Stimulated activated effector memory CD8-positive, alpha-beta T cell treated with anti-CD3 and anti-CD28 coated beads, Interleukin-12 subunit alpha, Interleukin-12 subunit beta, amount 100 ng/mL, for 72 hours (primary cell): ENCODE results near the gene CREB5.

ENCODE experiments used
- ATAC-seq: fragments of 150-1000 bp; cut with Tn5 transposase; 2 replicates; pipeline ENCODE4 v1.10.0; 2021
- DNase-seq, 2 donors: peaks; one replicate each; pipeline ENCODE4 v3.0.0; 2021 to 2022; ENCODE audit warnings: low spot score in 2 of 2
- H3K27ac Mint-ChIP-seq: one replicate; pipeline ENCODE4 v1.8.0; 2022; ENCODE audit warnings: mild to moderate bottlenecking, mixed read lengths
- H3K36me3 Mint-ChIP-seq: one replicate; pipeline ENCODE4 v1.8.0; 2022; ENCODE audit warnings: mild to moderate bottlenecking, mixed read lengths
- H3K4me1 Mint-ChIP-seq: one replicate; pipeline ENCODE4 v1.8.0; 2022; ENCODE audit warnings: mixed read lengths
- H3K4me3 Mint-ChIP-seq: one replicate; pipeline ENCODE4 v1.8.0; 2022; ENCODE audit warnings: mild to moderate bottlenecking, mixed read lengths
- H3K9me3 Mint-ChIP-seq: one replicate; pipeline ENCODE4 v1.8.0; 2022; ENCODE audit warnings: mixed read lengths

The CREB5 gene

DNA sequence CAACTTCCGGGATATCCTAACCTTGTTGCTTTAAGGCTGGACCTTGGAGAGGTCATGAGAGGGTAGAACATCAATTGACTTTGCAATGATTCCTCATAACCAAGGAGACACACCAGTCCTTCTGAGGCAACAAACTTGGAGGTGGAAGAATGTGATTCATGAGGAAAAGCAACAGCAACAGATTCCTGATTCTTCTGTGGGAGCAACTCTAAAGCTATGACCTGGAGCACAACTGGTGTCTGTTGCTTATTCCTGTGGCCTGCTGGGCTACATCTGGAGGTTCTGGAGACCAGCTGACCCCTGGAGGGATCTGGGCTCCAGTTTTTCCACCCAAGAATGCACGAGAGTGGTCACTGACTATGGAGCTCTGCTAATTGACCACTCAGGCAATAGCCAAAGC lies 116.6 kb downstream of the CREB5 start:
- no peak for ATAC-seq
- no peak overlapping the region for H3K4me3 Mint-ChIP-seq
- no peaks in the 10 kb centered on the region for H3K4me1 Mint-ChIP-seq
- H3K27ac Mint-ChIP-seq: no peak overlapping the region
- no peak for DNase-seq
- no peaks in the 10 kb centered on the region for H3K36me3 Mint-ChIP-seq
- H3K9me3 Mint-ChIP-seq: no peaks in the 10 kb centered on the region

DNA sequence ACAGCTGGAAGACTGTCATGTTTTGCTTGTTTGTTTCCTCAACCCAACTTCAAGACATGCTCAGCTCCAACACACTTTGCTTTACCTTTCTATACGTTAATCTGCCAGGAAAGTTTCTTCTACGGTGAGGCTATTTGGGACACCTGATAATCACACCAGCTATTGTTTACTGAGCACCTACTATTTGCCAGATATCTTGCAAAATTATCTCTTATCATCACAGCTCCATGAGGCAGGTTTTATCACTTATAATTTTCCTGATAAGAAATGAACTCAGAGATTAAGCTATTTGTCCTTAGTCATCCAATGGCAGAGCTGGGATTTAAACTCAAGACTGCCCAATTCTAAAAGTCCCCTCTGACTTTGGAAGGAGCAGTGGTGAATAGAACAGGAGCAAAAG lies 117.4 kb downstream of the CREB5 start:
- H3K4me3 Mint-ChIP-seq: no peak overlapping the region
- no peaks in the 10 kb centered on the region for H3K36me3 Mint-ChIP-seq
- DNase-seq (no peak), ATAC-seq (no peak)
- no peak overlapping the region for H3K27ac Mint-ChIP-seq
- H3K9me3 Mint-ChIP-seq: no peaks in the 10 kb centered on the region
- H3K4me1 Mint-ChIP-seq: no peaks in the 10 kb centered on the region

DNA sequence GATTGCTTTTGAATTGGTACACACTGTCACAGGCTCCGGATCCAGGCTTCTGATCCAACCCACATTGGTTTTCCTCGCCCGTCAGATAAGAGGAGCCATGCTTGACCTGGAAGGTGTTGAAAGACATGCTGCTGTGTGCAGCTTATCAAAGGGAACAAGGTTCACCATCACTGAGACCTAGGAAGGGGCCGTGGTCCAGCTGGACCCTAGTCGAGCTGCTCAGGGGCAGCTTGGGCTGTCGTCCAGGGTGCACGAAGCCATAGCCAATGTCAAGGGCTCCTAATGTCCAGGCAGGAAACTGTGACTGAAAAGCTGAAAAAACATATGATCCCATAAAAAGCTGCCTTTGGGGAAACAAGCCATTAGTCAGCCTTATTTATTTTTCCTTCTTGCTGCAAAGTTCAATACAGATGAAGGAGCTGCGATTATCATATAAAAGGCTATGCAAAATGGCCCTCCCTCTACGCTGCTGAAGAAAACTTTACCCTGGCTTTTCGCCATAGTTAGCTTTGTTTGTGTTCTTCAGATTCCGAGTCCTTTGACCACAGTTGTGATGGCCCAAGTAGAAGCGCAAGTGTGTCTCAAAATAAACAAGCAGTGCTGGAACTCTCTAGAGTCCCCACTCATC lies 118.0 kb downstream of the CREB5 start:
- H3K9me3 Mint-ChIP-seq: no peaks in the 10 kb centered on the region
- no peaks in the 10 kb centered on the region for H3K4me1 Mint-ChIP-seq
- ATAC-seq (no peak), DNase-seq (no peak)
- no peaks in the 10 kb centered on the region for H3K36me3 Mint-ChIP-seq
- H3K4me3 Mint-ChIP-seq: no peak overlapping the region
- no peak overlapping the region for H3K27ac Mint-ChIP-seq

DNA sequence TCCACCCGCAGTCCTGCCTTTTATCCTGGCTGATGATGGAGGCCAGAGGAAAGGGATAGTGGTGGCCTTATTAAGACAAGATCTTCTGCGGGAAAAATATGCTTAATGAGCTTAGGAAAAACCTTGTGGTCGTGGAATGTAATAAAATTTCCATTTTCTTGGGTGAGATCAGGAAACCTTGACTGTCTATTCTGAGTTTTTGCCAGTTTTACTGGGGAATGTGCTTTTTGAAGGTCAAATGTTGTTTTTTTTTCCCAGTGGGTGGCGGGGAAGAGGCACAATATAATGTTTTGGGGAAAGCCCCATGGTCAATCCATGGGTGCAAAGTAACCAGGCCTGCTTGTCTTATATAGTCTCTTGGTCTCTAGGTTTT lies 118.5 kb downstream of the CREB5 start:
- ATAC-seq (no peak), DNase-seq (no peak)
- Mint-ChIP-seq H3K9me3 (no peaks in the 10 kb centered on the region), H3K4me3 (no peak overlapping the region), H3K4me1 (no peaks in the 10 kb centered on the region), H3K36me3 (no peaks in the 10 kb centered on the region), H3K27ac (no peak overlapping the region)

DNA sequence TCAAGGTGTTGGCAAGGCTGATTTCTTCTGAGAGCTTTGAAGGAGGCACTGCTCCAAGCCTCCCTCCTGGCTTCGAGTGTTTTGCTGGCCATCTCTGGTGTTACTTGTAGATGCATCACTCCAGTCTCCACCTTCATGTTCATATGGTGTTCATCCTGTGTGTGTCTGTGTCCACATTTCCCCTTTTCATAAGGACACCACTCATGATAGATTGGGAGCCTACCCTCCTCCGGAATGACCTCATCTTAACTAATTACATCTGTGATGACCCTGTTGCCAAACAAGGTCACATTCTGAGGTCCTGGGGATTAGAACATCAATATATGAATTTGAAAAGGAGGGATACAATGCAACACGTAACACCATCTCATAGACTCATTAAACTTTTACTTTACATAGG lies 119.0 kb downstream of the CREB5 start:
- no peaks in the 10 kb centered on the region for H3K4me1 Mint-ChIP-seq
- no peak for DNase-seq
- H3K4me3 Mint-ChIP-seq: no peak overlapping the region
- no peak overlapping the region for H3K27ac Mint-ChIP-seq
- H3K36me3 Mint-ChIP-seq: no peaks in the 10 kb centered on the region
- no peaks in the 10 kb centered on the region for H3K9me3 Mint-ChIP-seq
- no peak for ATAC-seq

DNA sequence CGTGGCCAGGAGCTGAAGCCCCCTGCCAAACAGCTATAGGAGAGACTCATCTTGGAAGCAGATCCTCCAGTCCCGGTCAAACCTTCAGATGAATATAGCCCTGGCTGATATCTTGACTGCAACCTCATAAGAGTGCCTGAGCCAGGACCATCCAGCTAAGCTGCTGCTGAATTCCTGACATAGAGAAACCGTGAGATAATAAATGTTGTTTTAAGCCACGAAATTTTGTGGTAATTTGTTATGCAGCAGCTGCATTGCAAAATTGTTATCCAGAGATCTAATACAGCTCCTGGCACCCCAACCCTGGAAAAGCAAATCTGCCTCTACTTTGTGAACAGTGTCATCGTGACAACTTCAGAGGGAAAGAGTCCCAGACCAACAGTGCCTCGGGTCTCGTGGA lies 119.9 kb downstream of the CREB5 start:
- Mint-ChIP-seq H3K4me3 (no peak overlapping the region), H3K4me1 (no peaks in the 10 kb centered on the region), H3K9me3 (no peaks in the 10 kb centered on the region), H3K27ac (no peak overlapping the region), H3K36me3 (no peaks in the 10 kb centered on the region)
- DNase-seq (no peak), ATAC-seq (no peak)

DNA sequence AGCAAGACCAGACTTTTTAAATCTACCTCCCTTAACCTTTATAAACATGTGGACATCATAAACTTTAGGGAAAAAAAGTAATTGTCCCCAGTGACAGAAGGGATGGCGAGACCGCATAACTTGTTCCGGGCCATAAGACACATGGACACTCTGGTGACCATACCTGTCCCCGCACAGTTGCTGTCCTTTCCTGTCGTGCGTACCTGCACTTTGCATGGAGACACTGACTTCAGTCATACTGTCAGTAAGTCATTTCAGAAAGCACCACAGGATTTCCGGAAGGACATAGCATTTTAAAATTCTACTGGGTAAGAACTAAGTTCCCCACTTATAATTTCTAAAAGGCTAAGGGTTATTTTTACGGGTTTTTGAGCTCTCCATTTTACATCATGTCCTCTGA lies 120.9 kb downstream of the CREB5 start:
- DNase-seq (no peak), ATAC-seq (no peak)
- no peak overlapping the region for H3K27ac Mint-ChIP-seq
- H3K36me3 Mint-ChIP-seq: no peaks in the 10 kb centered on the region
- H3K9me3 Mint-ChIP-seq: no peaks in the 10 kb centered on the region
- H3K4me3 Mint-ChIP-seq: no peak overlapping the region
- H3K4me1 Mint-ChIP-seq: no peaks in the 10 kb centered on the region

DNA sequence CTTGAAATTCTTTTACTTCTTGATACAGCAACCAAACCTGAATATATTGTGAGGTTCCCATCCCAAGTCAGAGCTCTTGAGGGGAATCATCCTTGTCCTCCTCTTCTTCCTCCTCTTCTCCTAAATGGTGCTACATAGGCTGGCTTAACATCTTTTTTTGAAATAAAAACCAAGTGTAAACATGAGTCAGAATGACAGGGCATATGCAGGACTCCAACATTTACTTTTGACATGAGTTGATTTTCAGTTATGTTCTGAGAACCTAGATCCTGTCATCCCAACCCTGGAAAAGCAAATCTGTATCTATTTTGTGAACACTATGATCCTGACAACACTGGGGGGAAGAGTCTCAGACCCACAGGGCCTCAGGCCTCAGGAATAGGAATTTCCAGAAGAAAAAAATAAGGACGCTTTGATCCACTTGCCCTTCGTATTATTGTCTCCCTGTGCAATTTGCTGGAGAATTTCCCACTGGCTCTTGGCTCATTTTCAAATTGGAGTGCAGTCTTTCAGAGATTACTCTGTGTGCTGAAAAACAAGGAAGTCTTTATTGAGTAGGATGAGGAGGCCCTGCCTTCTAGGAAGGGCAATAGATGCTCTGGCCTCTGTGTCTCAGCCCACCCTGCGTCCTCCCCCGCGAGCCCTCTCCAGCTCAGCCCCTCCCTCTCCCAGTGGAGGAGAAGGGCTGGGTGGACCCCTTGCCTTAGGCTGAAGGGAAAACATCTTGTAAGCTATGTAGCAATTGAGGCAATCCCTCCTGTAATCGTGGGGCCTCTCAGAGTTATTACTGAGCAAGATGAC lies 121.6 kb downstream of the CREB5 start:
- ATAC-seq (no peak), DNase-seq (no peak)
- Mint-ChIP-seq H3K27ac (no peak overlapping the region), H3K36me3 (no peaks in the 10 kb centered on the region), H3K4me3 (no peak overlapping the region), H3K9me3 (no peaks in the 10 kb centered on the region), H3K4me1 (no peaks in the 10 kb centered on the region)

DNA sequence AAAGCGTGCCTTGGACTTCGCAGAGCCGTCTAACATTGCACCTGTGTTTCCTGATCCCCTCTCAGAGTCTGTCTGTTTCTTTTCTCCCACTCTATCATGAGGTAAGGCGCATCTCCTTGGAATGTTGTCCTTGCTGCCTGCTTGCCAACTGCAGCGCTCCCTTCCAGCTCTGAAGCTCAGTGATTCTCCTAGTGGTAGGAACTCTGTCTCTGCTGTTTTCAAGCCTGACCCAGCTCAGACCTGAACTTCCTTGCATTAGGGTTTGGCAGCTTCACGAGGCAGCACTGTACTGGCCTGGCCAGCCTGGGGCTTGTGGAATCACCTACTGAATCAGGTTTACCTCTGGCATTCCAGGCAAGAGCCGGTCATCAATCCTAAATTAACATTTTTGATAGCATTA lies 123.9 kb downstream of the CREB5 start:
- no peak for DNase-seq
- H3K4me3 Mint-ChIP-seq: no peak overlapping the region
- no peaks in the 10 kb centered on the region for H3K36me3 Mint-ChIP-seq
- no peaks in the 10 kb centered on the region for H3K4me1 Mint-ChIP-seq
- no peak overlapping the region for H3K27ac Mint-ChIP-seq
- ATAC-seq: no peak
- no peaks in the 10 kb centered on the region for H3K9me3 Mint-ChIP-seq

DNA sequence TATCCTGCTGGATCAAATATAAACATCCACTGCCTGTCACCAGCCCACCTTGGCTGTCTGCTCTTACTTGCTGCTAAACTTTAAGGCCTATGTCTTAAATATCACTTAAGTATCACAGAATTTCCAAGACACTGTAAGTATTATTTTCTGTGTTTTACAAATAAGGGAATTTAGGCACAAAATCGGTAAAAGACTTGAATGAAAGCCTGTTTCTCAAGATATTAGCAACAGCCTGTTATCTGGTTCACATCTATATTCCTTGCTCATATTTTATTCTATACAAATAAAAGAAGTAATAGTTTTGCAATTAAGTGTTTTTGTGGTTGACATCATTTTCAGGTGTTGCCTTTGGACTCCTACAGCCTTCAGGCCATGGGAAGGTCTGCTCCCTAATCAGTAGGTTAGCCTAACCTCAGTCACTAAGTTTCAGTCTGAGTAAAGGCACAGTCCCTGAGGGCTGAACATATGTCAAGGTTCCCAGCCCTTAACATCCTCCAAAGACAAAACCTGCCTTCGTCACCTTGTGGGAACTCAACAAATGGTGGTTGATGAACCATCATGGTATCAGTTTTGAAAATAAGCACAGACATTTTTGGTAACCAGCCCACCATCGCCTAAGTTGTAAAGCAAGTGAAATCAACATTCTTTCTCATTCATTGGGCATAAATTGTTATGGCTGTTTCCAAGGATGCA lies 127.1 kb downstream of the CREB5 start:
- no peaks in the 10 kb centered on the region for H3K36me3 Mint-ChIP-seq
- no peaks in the 10 kb centered on the region for H3K9me3 Mint-ChIP-seq
- H3K27ac Mint-ChIP-seq: no peak overlapping the region
- ATAC-seq (no peak), DNase-seq (no peak)
- H3K4me3 Mint-ChIP-seq: no peak overlapping the region
- H3K4me1 Mint-ChIP-seq: no peaks in the 10 kb centered on the region

DNA sequence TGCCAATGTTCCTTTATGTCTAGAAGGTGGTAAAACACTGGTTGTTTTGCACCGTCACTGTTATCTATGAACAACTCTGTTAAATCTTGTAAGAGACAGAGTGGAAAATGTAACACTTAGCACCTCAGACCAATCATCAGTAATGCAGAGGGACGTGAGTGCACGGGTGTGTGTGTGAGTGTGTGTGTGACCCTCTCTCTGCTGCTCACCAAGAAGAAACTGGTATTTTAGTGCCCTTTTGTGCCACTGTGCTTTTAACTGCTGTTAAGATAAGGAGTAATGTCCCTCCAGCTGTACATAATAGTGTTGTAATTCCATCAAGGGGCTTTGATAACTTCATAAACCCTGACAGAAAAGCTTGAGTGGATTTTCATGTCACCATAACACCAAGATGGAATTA lies 130.1 kb downstream of the CREB5 start:
- no peak overlapping the region for H3K4me3 Mint-ChIP-seq
- no peaks in the 10 kb centered on the region for H3K36me3 Mint-ChIP-seq
- H3K9me3 Mint-ChIP-seq: no peaks in the 10 kb centered on the region
- DNase-seq: no peak
- H3K4me1 Mint-ChIP-seq: no peaks in the 10 kb centered on the region
- ATAC-seq: no peak
- H3K27ac Mint-ChIP-seq: no peak overlapping the region

DNA sequence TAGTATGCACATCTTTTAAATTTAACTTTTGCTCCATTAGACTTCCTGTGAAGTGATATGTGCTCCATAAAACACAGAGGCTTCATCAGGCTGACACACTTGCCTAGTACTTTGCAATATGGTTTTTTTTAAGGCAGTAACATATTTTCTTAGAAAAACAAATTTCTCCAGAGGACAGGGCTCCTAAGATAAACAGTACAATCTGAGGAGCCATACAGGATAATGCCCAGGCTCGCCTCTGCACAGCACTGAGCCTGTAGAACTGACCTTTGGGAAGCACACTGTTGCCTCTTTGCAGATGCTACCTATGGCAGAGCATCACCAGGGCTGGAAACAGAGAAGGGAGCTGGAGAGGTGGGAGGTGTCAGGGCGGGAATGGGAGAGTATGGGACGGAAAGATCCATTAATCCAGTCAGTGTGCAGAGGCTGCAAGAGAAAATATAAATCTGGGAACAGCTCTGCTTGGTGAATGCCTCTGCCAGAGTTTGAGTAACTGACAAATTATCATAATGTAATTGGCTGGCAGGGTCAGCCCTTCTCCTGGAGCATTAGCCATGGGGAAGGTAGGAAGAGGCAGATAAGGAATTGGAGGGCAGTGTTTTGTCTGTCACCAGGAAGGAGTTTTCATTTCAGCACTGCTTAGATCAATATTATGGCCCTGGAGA lies 132.3 kb downstream of the CREB5 start:
- Mint-ChIP-seq H3K4me1 (no peaks in the 10 kb centered on the region), H3K9me3 (no peaks in the 10 kb centered on the region), H3K4me3 (no peak overlapping the region), H3K36me3 (no peaks in the 10 kb centered on the region), H3K27ac (no peak overlapping the region)
- DNase-seq (no peak), ATAC-seq (no peak)

DNA sequence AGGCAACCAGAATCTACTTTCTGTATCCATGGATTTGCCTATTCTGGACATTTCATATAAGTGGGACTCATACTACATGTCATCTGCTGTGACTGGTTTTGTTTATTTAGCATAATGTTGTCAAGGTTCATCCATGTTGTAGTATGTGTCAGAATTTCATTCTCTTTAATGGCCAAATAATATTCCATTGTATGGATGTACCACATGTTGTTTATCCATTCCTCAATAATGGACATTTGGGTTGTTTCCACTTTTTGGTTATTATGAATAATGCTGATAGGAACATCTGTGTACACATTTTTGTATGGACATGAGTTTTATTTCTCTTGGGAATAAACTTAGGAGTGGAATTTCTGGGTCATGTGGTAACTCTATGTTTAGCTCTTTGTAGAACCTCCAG lies 133.7 kb downstream of the CREB5 start:
- Mint-ChIP-seq H3K4me1 (no peaks in the 10 kb centered on the region), H3K36me3 (no peaks in the 10 kb centered on the region), H3K4me3 (no peak overlapping the region), H3K27ac (no peak overlapping the region), H3K9me3 (no peaks in the 10 kb centered on the region)
- no peak for ATAC-seq
- DNase-seq: no peak

DNA sequence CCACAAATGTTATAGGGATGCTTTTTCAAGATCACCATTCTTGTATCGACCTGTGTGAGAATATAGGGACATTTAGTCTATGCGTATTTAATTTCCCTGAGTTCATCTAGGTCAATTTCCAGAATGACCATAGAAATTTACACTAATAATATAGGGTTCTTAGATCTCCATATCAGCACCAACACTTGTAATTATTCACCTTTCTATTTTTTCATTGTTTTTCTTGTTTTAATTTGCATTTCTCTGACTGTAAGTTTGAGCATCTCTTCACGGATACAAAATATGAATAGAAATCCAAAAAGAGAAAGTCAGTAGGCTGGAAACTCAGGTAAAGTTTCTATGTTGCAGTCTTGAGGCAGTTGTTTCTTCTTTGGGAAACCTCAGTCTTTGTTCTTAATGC lies 134.8 kb downstream of the CREB5 start:
- no peak overlapping the region for H3K4me3 Mint-ChIP-seq
- DNase-seq (no peak), ATAC-seq (no peak)
- no peaks in the 10 kb centered on the region for H3K36me3 Mint-ChIP-seq
- H3K27ac Mint-ChIP-seq: no peak overlapping the region
- no peaks in the 10 kb centered on the region for H3K4me1 Mint-ChIP-seq
- H3K9me3 Mint-ChIP-seq: no peaks in the 10 kb centered on the region

DNA sequence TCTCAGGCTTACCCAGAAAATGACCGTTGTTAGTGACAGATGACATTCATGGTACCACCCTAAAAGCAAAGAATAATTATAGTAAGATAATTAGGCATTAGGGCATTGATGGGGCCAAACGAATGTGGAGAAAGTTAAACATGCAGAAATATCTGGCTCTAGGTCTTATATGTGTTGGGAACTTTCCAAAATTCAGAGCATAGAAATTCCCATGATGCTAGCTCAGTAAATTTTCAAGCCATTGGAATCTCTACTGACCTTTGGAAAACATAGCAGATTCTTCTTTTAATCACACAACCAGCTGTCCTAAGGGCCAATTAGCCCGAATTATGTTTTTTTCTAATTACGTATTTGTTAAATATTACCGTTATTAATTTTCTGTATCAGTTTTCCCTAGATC lies 136.1 kb downstream of the CREB5 start:
- Mint-ChIP-seq H3K27ac (no peak overlapping the region), H3K36me3 (no peaks in the 10 kb centered on the region), H3K4me3 (no peak overlapping the region), H3K4me1 (no peaks in the 10 kb centered on the region), H3K9me3 (no peaks in the 10 kb centered on the region)
- no peak for ATAC-seq
- DNase-seq: no peak

DNA sequence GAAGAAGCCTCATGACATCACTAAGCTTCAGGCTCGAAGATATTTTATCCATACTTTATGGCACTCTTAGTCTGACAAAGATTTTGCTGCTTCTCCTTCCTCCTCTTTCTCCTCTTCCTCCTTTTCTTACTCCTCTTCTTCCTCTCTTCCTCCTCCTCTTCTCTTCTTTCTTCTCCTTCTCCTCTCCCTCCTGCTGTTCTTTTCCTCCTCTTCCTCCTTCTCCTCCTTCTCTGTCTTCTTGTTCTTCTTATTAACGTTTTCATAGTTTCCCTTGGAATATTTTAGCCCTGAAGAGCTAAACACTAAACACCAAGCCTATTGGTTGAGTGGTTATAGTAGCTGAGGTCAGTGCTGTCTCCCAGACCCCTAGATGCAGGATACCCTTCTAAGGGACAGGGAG lies 137.7 kb downstream of the CREB5 start:
- no peak overlapping the region for H3K27ac Mint-ChIP-seq
- DNase-seq (no peak), ATAC-seq (no peak)
- H3K4me3 Mint-ChIP-seq: no peak overlapping the region
- no peaks in the 10 kb centered on the region for H3K36me3 Mint-ChIP-seq
- H3K9me3 Mint-ChIP-seq: no peaks in the 10 kb centered on the region
- no peaks in the 10 kb centered on the region for H3K4me1 Mint-ChIP-seq
